ENCODE results near the gene MAN1A2.
"Not testable (repeated sequence)": the region's sequence is repeated elsewhere in the genome, so short reads cannot be mapped to it uniquely, and the experiment has no call there.

The MAN1A2 gene

GRCh38 chr1:117367046-117368025 is at the start of gene MAN1A2:
Gene MAN1A2, plus strand, starts transcription at chr1:117367449. Its CDS starts 735 bp downstream, at chr1:117368184.
- DNase-seq: peak; percentile 40

GRCh38 chr1:117318011-117318410 is 49.2 kb upstream of the MAN1A2 start:
- DNase-seq: no peak

- DNase-seq: no peak
These were observed 48.8 kb upstream of the MAN1A2 start for GRCh38 chr1:117318426-117318825.

GRCh38 chr1:117320515-117320914 is 46.7 kb upstream of the MAN1A2 start:
- DNase-seq: no peak

- DNase-seq: no peak
These were observed 45.3 kb upstream of the MAN1A2 start for GRCh38 chr1:117321680-117322609.

GRCh38 chr1:117324357-117324756 is 42.9 kb upstream of the MAN1A2 start:
- no peak for DNase-seq

- DNase-seq: not testable (repeated sequence)
These were observed 41.2 kb upstream of the MAN1A2 start for GRCh38 chr1:117326035-117326434.

GRCh38 chr1:117327011-117327410 is 40.2 kb upstream of the MAN1A2 start:
- DNase-seq: no peak

- DNase-seq: no peak
These were observed 31.7 kb upstream of the MAN1A2 start for GRCh38 chr1:117335376-117336086.

- DNase-seq: no peak
These were observed 31.0 kb upstream of the MAN1A2 start for GRCh38 chr1:117336088-117336817.

GRCh38 chr1:117339866-117340700 is 27.2 kb upstream of the MAN1A2 start:
- no peak for DNase-seq

GRCh38 chr1:117341123-117341522 is 26.1 kb upstream of the MAN1A2 start:
- DNase-seq: no peak

GRCh38 chr1:117342397-117342796 is 24.9 kb upstream of the MAN1A2 start:
- DNase-seq: no peak

GRCh38 chr1:117346206-117346928 is 20.9 kb upstream of the MAN1A2 start:
- no peak for DNase-seq

GRCh38 chr1:117347907-117348306 is 19.3 kb upstream of the MAN1A2 start:
- DNase-seq: no peak

GRCh38 chr1:117352695-117353094 is 14.6 kb upstream of the MAN1A2 start:
- not testable (repeated sequence) for DNase-seq

GRCh38 chr1:117357833-117358603 is 9.2 kb upstream of the MAN1A2 start:
- not testable (repeated sequence) for DNase-seq

GRCh38 chr1:117358604-117358887 is 8.7 kb upstream of the MAN1A2 start:
- DNase-seq: not testable (repeated sequence)

GRCh38 chr1:117359561-117360289 is 7.5 kb upstream of the MAN1A2 start:
- DNase-seq: no peak
